GM12875 (cell line): ENCODE measurements around the gene SOAT1.

Source experiments
- H3K4me3 ChIP-seq: one replicate; pipeline ENCODE4 v1.5.1; 2011; ENCODE audit warnings: low read depth, low read length, control low read depth
- CTCF ChIP-seq: IDR thresholded peaks from 2 replicates; pipeline ENCODE4 v1.5.1; 2011; ENCODE audit warnings: low read depth, mild to moderate bottlenecking, control low read depth, inconsistent platforms, low read length, moderate library complexity, borderline replicate concordance; ENCODE audit not compliant: insufficient read depth

The SOAT1 gene

GRCh38 chr1:179305450-179305849 lies 11.9 kb downstream of the SOAT1 start:
- no peak for TF ChIP-seq CTCF
- H3K4me3 ChIP-seq, result no peak overlapping the region

- no peak for TF ChIP-seq CTCF
- no peak overlapping the region for H3K4me3 ChIP-seq
These were observed 16.7 kb downstream of the SOAT1 start for GRCh38 chr1:179310291-179310690.

GRCh38 chr1:179310721-179311120 lies 17.1 kb downstream of the SOAT1 start:
- no peak for TF ChIP-seq CTCF
- no peak overlapping the region for H3K4me3 ChIP-seq

GRCh38 chr1:179311149-179311700 lies 17.6 kb downstream of the SOAT1 start:
- no peak overlapping the region for H3K4me3 ChIP-seq
- TF ChIP-seq CTCF, result no peak

- H3K4me3 ChIP-seq, result no peak overlapping the region
- no peak for TF ChIP-seq CTCF
These were observed 19.4 kb downstream of the SOAT1 start for GRCh38 chr1:179313004-179313403.

- no peak for TF ChIP-seq CTCF
- H3K4me3 ChIP-seq, result no peak overlapping the region
These were observed 21.3 kb downstream of the SOAT1 start for GRCh38 chr1:179314928-179315327.

GRCh38 chr1:179318491-179318890 lies 24.9 kb downstream of the SOAT1 start:
- TF ChIP-seq CTCF, result no peak
- no peak overlapping the region for H3K4me3 ChIP-seq
